AML-193 (cell line): ENCODE measurements around the gene TDRD15.

Experiments
- DNase-seq, 2 experiments: peaks; one replicate each; lab custom pipeline; 2025; lab: John Stamatoyannopoulos, UW

Gene TDRD15

GRCh38 chr2:21123473-21124393 is at the start of gene TDRD15:
Gene TDRD15, plus strand, starts transcription at chr2:21123968. Its CDS starts 13,500 bp downstream, at chr2:21137468.
- DNase-seq: no peak

GRCh38 chr2:21078296-21078695 is 45.5 kb upstream of the TDRD15 start:
- no peak for DNase-seq

DNA sequence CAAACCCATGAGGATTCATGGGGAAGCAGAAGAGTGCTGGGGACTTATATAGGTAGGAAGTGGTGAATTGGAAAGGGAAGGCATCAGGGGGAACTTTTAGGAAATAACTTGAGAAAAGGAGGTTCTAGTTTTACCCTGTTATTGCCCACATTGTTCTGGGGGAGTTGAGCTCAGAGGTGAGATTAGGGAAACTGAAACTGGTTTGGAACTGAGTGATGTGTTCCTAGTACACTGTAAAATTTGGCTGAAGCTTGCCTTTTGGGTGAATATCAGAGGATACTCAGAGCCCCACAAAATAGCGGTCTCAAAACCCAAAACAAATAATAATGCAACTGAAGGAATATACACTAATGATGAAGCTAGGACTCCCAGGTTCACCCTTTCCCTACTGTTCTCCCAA is 40.3 kb upstream of the TDRD15 start:
- no peak for DNase-seq

GRCh38 chr2:21084401-21084800 is 39.4 kb upstream of the TDRD15 start:
- DNase-seq: no peak

GRCh38 chr2:21092308-21092869 is 31.4 kb upstream of the TDRD15 start:
- no peak for DNase-seq

GRCh38 chr2:21095178-21095577 is 28.6 kb upstream of the TDRD15 start:
- no peak for DNase-seq

DNA sequence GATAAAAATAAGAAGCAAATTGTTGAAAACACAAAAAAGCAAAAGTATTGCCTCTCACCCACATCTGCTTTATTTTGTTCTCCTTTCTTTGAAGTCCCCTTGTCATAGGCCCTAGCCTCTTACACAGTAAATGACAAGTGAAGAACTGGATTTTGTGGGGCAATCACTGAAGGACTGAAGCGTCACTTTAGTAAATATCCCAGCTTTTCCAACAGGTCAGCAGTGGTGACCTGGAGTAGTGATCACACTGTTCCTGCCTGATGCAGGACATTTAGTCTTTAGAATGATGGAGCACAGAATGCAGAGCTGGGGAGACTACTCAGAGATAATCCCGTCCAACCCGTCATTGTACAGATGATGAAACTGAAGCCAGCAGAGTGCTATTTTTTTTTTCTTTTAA is 28.1 kb upstream of the TDRD15 start:
- DNase-seq: no peak

GRCh38 chr2:21096458-21096857 is 27.3 kb upstream of the TDRD15 start:
- no peak for DNase-seq

DNA sequence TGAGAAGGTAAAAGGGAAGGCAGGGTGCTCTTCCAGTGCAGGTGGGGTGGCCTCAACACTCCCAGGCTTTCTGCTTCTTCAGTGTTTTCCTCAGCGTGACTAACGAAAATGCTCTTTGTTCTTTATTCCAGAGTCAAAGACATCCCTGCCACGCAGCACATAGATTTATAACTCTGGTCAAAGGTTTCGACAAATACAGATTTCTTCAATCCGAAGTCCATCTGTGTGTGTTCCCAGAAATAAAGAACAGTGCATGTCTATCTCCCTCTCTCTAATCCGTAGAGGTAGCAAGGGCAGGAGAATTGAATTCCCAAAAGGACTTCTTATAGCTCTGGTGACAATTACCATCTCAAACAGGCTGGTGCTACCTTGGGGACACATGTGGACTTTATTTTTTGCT is 26.4 kb upstream of the TDRD15 start:
- DNase-seq: no peak

DNA sequence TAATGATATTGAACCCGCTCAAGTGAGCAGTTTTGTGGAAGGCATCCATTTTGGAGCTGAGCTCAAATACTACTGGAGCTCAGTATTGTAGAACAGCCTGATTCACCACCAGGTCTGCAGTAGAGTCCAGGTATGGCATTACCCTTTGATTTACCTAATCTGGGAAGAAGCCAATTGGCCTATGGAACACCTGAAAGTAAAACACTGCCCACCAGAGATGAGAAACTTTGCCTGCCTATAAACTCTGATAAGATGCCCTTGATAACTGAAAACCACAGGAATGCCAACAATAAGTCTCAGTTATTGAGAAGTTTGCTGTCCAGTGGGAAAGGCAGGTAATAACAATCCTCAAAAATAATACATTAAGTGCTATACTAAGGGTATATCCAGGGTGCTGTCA is 25.5 kb upstream of the TDRD15 start:
- DNase-seq: no peak

- no peak for DNase-seq
Observed at GRCh38 chr2:21099281-21099907, 24.4 kb upstream of the TDRD15 start.

DNA sequence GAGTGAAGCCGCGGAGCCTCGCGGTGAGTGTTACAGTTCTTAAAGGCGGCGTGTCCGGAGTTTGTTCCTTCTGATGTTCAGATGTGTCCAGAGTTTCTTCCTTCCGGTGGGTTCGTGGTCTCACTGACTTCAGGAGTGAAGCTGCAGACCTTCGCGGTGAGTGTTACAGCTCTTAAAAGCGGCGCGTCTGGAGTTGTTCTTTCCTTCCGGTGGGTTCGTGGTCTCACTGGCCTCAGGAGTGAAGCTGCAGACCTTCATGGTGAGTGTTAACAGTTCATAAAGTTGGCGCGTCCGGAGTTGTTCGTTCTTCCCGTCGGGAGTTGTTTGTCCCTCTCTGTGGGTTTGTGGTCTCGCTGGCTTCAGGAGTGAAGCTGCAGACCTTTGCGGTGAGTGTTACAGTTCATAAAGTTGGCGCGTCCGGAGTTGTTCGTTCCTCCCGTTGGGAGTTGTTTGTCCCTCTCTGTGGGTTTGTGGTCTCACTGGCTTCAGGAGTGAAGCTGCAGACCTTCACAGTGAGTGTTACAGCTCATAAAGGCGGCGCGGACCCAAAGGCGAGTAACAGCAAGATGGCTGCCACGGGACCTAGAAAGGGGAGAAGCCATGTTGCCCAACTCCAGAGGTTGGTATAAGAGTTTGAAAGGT is 22.1 kb upstream of the TDRD15 start:
- DNase-seq: peak; percentile 27 to 31

DNA sequence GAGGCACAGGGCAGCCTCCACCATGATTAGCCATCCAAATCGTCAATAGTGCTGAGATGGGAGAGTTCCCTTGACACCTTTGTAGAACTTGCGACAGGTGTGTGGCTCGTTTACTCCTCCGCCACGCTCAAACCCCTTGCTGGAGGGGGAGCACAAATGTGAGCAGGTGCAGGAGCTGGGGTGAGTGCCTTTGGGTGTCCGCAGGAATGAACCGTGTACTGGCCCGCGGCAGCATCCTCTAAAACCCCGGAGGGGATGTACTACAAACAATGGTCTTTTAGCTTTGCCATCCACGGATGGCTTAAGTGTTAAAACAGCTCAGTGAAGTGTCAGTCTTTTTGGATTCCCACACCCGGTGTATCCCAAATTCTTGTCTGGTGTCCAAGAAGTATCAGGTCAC is 21.4 kb upstream of the TDRD15 start:
- no peak for DNase-seq

DNA sequence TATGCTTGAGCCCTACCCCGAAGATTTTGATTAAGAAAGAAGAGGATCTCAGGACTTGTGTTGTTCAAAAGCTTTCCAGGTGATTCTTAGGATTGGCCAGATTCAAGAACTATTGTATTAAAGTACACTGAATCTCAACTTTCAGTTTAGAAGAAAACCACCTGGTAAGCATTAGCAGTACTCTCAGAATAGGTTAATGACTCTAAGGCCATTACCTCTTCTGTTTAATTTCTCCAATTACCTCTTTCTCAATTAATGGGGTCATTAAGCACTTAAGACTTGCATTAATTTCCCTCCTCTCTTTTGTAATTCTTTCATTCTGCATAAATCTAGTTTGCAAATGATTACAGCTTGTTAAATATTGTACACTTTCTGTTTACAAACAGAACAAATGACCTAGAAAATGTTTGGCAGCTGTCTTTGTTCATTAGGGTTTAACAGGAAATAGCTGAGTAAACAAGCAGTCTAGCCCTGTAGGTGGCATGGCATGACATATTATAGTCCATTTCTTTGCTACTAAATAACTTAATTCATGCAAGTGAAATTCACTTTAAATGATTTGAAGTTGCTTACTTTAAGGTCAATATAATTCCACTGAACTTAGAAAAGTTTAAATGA is 20.4 kb upstream of the TDRD15 start:
- peak in 1 of 2 experiments; percentile 2 for DNase-seq

GRCh38 chr2:21104030-21104660 is 19.6 kb upstream of the TDRD15 start:
- DNase-seq: no peak

DNA sequence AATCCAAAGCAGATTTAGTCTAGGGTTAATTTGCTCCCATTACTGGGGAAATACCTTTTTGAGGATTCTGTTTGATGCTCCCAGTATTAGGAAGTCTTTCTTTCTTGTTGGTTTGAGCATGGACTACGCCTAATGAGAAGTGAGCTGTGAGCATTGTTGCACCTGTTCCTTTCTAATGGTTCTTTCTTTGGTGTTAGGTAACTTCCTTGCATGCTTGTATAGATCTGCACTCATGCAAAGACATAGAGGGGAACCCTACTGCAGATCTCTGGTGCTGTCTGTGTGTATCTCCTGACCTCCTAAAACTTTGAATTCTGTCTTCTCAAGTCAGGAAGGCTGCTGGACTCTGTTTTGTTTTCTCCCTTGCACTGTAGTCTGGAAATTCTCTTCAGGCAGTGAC is 12.8 kb upstream of the TDRD15 start:
- no peak for DNase-seq

DNA sequence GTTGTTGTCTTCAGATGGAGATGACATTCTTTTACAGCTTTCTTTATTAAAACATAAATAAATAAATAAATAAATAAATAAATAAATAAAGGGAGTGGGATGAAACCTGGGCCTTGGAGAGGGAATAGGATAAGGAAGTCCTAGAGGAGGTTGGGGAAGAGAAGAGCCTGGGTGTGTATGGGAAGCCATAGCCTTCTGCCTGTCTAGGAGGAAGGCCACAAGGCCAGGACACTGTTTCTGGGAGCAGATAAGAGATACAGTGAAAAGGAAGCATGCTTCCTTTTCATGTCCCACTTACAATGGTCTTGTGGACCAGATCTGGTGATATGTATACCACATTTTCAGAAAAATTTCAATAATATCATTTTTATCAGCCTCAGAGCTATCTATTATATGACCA is 6.1 kb upstream of the TDRD15 start:
- no peak for DNase-seq

GRCh38 chr2:21118302-21118920 is 5.4 kb upstream of the TDRD15 start:
- peak; percentile 44 to 59 for DNase-seq

- peak; percentile 7 to 16 for DNase-seq
Observed at GRCh38 chr2:21131861-21132260, 8.1 kb downstream of the TDRD15 start.

DNA sequence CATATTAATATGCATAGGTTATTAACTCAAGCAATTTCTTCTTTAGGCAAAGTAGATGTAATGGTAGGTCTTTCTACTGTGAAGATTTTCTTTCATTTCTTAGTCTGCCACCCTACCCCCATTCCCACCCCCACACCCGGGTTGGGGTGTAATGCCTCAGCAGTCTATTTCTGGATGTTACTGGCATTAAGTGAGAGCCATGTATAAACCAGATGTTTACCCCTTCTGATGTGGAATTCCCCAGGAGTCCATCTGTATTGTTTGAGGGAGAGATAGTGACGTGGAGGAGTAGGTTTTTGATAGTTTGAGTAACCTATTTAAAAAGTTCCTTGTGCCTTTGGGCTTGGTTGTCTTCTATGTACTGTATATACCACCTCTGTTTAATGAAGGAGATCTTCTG is 11.8 kb downstream of the TDRD15 start:
- DNase-seq: no peak

DNA sequence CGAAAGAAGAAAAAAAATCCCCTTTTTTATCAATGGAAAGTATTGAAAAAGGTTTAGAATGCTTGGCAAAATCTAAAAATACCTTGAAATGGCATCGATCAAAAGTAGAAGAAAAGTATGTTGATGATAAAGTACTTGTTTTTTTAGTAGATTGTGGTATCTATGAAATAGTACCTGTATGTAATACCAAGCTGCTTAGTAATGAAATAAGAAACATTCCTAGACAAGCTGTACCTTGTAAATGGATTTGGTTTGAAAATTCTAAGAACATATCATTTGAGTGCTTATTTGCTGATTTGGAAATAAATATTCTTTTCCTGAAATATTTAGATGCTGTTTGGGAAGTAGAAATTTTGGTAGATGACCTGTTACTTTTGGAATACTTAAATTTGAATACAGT is 18.4 kb downstream of the TDRD15 start:
- no peak for DNase-seq
